Breast epithelium (tissue), 4 donors: ENCODE results near the gene FSTL5. TPM values are rescaled to one million over a fixed set of nuclear protein-coding genes. Genes with fewer than 3 reads are reported as not detected.

Experiments used
- DNase-seq, 2 donors: peaks; one replicate each; pipeline ENCODE4 v3.0.0-alpha.2; 2019; ENCODE audit warnings: low spot score in 2 of 2
- H3K27ac ChIP-seq, 2 donors: fragments of 200-600 bp; sonication (generic) in 1 of 2; one replicate each; pipeline ENCODE4 v1.5.1; 2016 to 2019; ENCODE audit warnings: mild to moderate bottlenecking in 1 of 2
- H3K27me3 ChIP-seq, 2 donors: fragments of 200-600 bp; sonication (generic) in 1 of 2; one replicate each; pipeline versions ENCODE4 v1.5.1 to v1.6.0; 2017 to 2019; ENCODE audit warnings: control low read depth in 1 of 2, mild to moderate bottlenecking in 1 of 2
- H3K36me3 ChIP-seq: fragments of 200-600 bp; one replicate; pipeline ENCODE4 v1.5.1; 2019
- H3K4me1 ChIP-seq, 2 donors: fragments of 200-600 bp; sonication (generic); one replicate each; pipeline ENCODE4 v1.5.1; 2016 to 2019; ENCODE audit warnings: control low read depth in 1 of 2
- H3K4me3 ChIP-seq, 3 donors: fragments of 200-600 bp; sonication (generic); 1 replicate in 2 of 3; 2 replicates in 1 of 3; pipeline ENCODE4 v1.5.1; 2016 to 2019; ENCODE audit warnings: mild to moderate bottlenecking in 3 of 3, moderate library complexity in 2 of 3
- H3K9me3 ChIP-seq, 2 donors: fragments of 200-600 bp; sonication (generic) in 1 of 2; one replicate each; pipeline ENCODE4 v1.5.1; 2016 to 2019; ENCODE audit warnings: control low read depth in 1 of 2
- POLR2A ChIP-seq: fragments of 450-650 bp; IDR thresholded peaks from one replicate; pipeline ENCODE4 v1.6.1; 2016; ENCODE audit warnings: antibody characterized with exemption, mild to moderate bottlenecking, moderate library complexity
- POLR2AphosphoS5 ChIP-seq, 3 donors: sonication (generic); formaldehyde crosslinking; IDR thresholded peaks; one replicate each; pipeline ENCODE4 v1.6.1; 2017; ENCODE audit warnings: antibody characterized with exemption in 3 of 3
- intact Hi-C: fragments of 100-400 bp; cut with DNase I; formaldehyde crosslinking; loops from one replicate; pipeline ENCODE4 v1.15.1; 2023; ENCODE audit warnings: low total_unique reads
- total RNA-seq, 3 donors: library from RNA; depleted of rRNA; stranded (reverse); fragments of >200 nt; gene quantifications; one replicate each; pipeline ENCODE4 v1.1.0, GENCODE V29; 2016
- TF ChIP-seq, protein P1 (sequence below), 3 donors: fragments of 450-650 bp; IDR thresholded peaks; one replicate each; pipeline ENCODE4 v1.5.1; 2016 to 2017; ENCODE audit warnings: antibody characterized with exemption in 3 of 3, mild to moderate bottlenecking in 3 of 3, moderate library complexity in 3 of 3

FSTL5 gene
- total RNA-seq, 3 donors from 2014 or later = not detected

DNA sequence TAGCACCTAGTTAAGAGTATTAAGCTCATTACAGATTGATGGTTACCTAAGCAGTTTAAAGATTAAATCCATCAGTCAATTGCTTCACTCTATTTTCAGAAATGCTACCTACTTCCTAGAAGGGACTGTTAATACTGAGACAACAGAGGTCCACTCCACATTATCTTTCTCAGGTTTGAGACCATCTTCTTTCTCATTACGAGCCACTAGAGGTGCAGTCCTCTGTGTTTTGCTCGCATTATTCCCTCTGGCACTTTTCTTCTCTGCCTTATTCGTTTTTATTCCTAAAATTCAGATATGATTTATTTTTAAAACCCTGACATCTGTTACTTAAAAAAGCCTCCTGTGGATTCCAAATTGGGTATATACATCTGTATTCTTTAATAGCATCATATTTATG is 459.1 kb downstream of the FSTL5 start:
- Histone ChIP-seq H3K27ac (no peak overlapping the region), H3K36me3 (peaks cover 4% of the 10 kb centered on the region), H3K4me3 (no peak overlapping the region), H3K9me3 (no peaks in the 10 kb centered on the region), H3K4me1 (no peaks in the 10 kb centered on the region), H3K27me3 (no peaks in the 10 kb centered on the region)
- TF ChIP-seq, protein P1, sequence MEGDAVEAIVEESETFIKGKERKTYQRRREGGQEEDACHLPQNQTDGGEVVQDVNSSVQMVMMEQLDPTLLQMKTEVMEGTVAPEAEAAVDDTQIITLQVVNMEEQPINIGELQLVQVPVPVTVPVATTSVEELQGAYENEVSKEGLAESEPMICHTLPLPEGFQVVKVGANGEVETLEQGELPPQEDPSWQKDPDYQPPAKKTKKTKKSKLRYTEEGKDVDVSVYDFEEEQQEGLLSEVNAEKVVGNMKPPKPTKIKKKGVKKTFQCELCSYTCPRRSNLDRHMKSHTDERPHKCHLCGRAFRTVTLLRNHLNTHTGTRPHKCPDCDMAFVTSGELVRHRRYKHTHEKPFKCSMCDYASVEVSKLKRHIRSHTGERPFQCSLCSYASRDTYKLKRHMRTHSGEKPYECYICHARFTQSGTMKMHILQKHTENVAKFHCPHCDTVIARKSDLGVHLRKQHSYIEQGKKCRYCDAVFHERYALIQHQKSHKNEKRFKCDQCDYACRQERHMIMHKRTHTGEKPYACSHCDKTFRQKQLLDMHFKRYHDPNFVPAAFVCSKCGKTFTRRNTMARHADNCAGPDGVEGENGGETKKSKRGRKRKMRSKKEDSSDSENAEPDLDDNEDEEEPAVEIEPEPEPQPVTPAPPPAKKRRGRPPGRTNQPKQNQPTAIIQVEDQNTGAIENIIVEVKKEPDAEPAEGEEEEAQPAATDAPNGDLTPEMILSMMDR (IDR thresholded peaks at IDR 0.05) = no peak
- TF ChIP-seq POLR2A = no peak
- no peak for TF ChIP-seq POLR2AphosphoS5 (IDR thresholded peaks at IDR 0.05)
- DNase-seq = no peak
- intact Hi-C loops = no loop called here

DNA sequence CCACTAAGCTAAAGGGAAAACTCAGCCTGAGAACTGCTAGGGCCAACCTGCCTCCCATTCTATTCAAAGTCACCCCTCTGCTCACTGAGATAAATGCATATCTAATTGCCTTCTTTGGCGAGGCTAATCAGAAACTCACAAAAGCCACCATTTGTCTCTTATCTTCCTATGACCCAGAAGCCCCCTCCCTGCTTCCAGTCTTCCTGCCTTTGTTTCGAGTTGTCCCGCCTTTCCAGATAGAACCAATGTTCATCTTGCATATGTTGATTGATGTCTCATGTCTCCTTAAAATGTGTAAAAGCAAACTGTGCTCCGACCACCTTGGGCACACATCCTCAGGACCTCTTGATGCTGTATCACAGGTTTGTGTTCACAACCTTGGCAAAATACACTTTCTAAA is 459.8 kb downstream of the FSTL5 start:
- no peak for DNase-seq
- H3K36me3 ChIP-seq = peaks cover 4% of the 10 kb centered on the region
- H3K27ac ChIP-seq = no peak overlapping the region
- no peaks in the 10 kb centered on the region for H3K4me1 ChIP-seq
- no peaks in the 10 kb centered on the region for H3K27me3 ChIP-seq
- intact Hi-C loops = no loop called here
- TF ChIP-seq POLR2A (no peak), POLR2AphosphoS5 (IDR thresholded peaks at IDR 0.05) (no peak)
- TF ChIP-seq, protein P1 (IDR thresholded peaks at IDR 0.05) = no peak
- no peak overlapping the region for H3K4me3 ChIP-seq
- no peaks in the 10 kb centered on the region for H3K9me3 ChIP-seq

DNA sequence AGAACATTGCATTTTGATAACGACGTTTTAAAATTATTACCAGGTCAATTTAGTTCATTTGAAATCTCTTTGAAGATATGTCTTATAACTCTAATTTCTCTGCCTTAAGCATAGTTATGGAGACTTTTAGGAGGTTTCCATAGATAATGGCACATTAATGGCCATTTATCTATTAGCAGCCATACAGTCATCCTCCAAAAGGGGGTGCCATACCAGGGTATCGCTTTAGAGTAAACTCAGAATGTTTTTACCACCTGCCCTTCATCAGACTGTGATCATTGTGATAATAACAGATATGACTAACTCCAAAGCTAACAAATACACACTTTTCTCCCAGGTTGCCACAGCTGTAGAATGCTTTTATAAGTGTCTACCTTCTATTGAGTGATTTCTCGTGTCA is 461.5 kb downstream of the FSTL5 start:
- intact Hi-C loops = no loop called here
- TF ChIP-seq, protein P1 (IDR thresholded peaks at IDR 0.05) = no peak
- TF ChIP-seq POLR2A (no peak), POLR2AphosphoS5 (IDR thresholded peaks at IDR 0.05) (no peak)
- H3K4me1 ChIP-seq = no peaks in the 10 kb centered on the region

DNA sequence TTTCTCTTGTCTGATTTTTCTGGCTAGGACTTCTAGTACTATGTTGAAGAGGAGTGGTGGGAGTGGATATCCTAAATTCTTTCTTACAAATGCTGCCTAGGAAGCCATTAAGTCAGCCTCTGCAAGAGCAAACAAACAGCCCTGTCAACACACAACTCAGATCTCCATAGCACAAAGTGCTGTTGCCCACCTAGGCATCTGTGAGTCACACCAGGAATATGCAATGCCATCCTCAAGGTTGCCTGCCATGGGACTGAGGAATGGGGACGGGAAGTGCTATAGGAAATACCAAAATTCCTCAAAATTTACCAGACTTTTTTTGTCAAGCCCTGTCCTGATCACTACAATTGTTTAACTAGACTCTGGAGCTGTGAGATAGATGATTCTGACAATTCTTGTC is 466.9 kb downstream of the FSTL5 start:
- intact Hi-C loops = no loop called here
- no peak for DNase-seq
- no peaks in the 10 kb centered on the region for H3K4me1 ChIP-seq
- H3K27me3 ChIP-seq = no peaks in the 10 kb centered on the region
- no peaks in the 10 kb centered on the region for H3K9me3 ChIP-seq
- no peak overlapping the region for H3K4me3 ChIP-seq
- peaks cover 4% of the 10 kb centered on the region for H3K36me3 ChIP-seq
- H3K27ac ChIP-seq = no peak overlapping the region
- TF ChIP-seq POLR2AphosphoS5 (IDR thresholded peaks at IDR 0.05) = no peak
- TF ChIP-seq POLR2A = no peak

More for the DNA sequence above, 461.5 kb downstream of the FSTL5 start:
- Histone ChIP-seq H3K4me3 (no peak overlapping the region), H3K27ac (no peak overlapping the region), H3K9me3 (no peaks in the 10 kb centered on the region), H3K27me3 (no peaks in the 10 kb centered on the region), H3K36me3 (peaks cover 4% of the 10 kb centered on the region)
- no peak for DNase-seq

DNA sequence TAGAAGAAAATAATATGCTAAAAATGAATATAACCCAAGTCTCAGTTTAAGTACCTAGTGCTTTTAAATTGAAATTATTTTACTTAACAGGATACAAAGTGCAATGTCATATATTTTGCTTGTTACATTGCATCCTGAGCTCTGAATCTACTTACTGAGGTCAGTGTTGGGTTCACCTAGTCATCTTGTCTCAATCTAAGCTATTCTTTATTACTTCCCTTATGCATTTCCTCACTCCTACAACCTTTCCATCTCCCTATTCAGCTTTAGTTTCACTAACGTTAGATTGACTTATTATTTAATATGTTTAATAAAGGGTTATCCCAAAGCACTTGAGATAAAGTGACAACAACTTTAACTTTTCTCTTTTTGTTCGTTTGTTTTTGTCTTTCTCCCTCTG is 483.7 kb downstream of the FSTL5 start:
- Histone ChIP-seq H3K36me3 (no peaks in the 10 kb centered on the region), H3K4me3 (no peak overlapping the region), H3K9me3 (no peaks in the 10 kb centered on the region), H3K27ac (no peak overlapping the region), H3K27me3 (no peaks in the 10 kb centered on the region), H3K4me1 (no peaks in the 10 kb centered on the region)
- TF ChIP-seq POLR2A (no peak), POLR2AphosphoS5 (IDR thresholded peaks at IDR 0.05) (no peak)
- TF ChIP-seq, protein P1 (IDR thresholded peaks at IDR 0.05) = no peak
- no peak for DNase-seq
- intact Hi-C loops = no loop called here

DNA sequence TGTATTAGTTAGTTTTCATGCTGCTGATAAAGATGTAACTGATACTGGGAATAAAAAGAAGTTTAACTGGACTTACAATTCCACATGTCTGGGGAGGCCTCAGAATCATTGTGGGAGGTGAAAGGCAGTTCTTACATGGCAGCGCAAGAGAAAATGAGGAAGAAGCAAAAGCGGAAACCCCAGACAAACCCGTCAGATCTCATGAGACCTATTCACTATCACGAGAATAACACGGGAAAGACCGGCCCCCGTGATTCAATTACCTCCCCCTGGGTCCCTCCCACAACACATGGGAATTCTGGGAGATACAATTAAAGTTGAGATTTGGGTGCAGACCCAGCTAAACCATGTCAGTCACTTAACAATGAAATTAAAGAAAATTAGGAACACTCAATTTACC is 499.1 kb downstream of the FSTL5 start:
- DNase-seq = no peak
- Histone ChIP-seq H3K36me3 (peaks cover 3% of the 10 kb centered on the region), H3K27me3 (no peaks in the 10 kb centered on the region), H3K27ac (no peak overlapping the region), H3K4me1 (no peaks in the 10 kb centered on the region), H3K9me3 (no peaks in the 10 kb centered on the region), H3K4me3 (no peak overlapping the region)
- intact Hi-C loops = no loop called here
- no peak for TF ChIP-seq POLR2AphosphoS5 (IDR thresholded peaks at IDR 0.05)
- no peak for TF ChIP-seq POLR2A
- TF ChIP-seq, protein P1 (IDR thresholded peaks at IDR 0.05) = no peak
